ENCODE measurements around the gene LGALS9B.
"Not testable (repeated sequence)": the region's sequence is repeated elsewhere in the genome, so short reads cannot be mapped to it uniquely, and the experiment has no call there.

DNA sequence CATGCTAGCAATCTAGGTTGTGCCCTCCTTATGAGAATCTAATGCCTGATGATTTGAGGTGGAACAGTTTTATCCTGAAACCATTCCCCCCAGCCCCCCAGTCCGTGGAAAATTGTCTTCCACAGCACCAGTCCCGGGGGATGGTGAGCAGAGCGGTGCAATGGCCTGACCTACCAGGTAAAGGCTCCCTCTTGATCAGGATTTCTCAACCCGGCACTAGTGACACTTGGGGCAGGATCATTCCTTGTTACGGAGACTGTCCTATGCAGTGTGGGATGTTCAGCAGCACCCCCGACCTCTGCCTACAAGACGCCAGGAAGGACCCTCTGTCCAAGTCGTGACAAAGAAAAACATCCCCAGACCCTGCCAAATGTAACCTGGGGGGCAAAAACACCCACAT is 34.0 kb downstream of the LGALS9B start:
- not testable (repeated sequence) for TF ChIP-seq CTCF (conservative IDR thresholded peaks at IDR 0.05 in 1 of 2, IDR thresholded peaks at IDR 0.05 in 1 of 2; ENCODE audit: extremely low read depth in 1 of 2, insufficient read depth in 1 of 2, low read depth in 1 of 2, low read length in 2 of 2); EZH2 (IDR thresholded peaks at IDR 0.05; ENCODE audit: borderline replicate concordance, low read length)
